ENCODE results near the gene MC1R.

The MC1R gene

GRCh38 chr16:89962754-89963498 is 44.3 kb downstream of the MC1R start:
- no peak overlapping the region for H2BK12ac ChIP-seq (ENCODE audit: low read length)
- no peak overlapping the region for H3K14ac ChIP-seq (ENCODE audit: low read length)
- H3K4me1 ChIP-seq (ENCODE audit: control insufficient read depth in 2 of 2, insufficient read depth in 1 of 2, low read depth in 1 of 2, low read length in 2 of 2): peaks cover 11 to 12% of the 10 kb centered on the region in 2 donors
- no peak overlapping the region for H3K27ac ChIP-seq (replicated peaks; ENCODE audit: low read length)
- no peaks in the 10 kb centered on the region for H3K27me3 ChIP-seq (ENCODE audit: control insufficient read depth in 3 of 3, insufficient read depth in 3 of 3, low read depth in 1 of 3, low read length in 3 of 3)
- H2BK15ac ChIP-seq (ENCODE audit: low read length): no peak overlapping the region
- no peak for DNase-seq (ENCODE audit: low spot score)
- H4K91ac ChIP-seq (ENCODE audit: low read depth, low read length, poor library complexity): no peak overlapping the region
- peak overlapping the region; percentile 16 for H3K9ac ChIP-seq (ENCODE audit: low read depth, low read length, poor library complexity)
- no peak overlapping the region for H3K4me3 ChIP-seq (ENCODE audit: low read length in 2 of 2)
- H3K4ac ChIP-seq (ENCODE audit: low read length): no peak overlapping the region
- H3K79me1 ChIP-seq (ENCODE audit: low read depth, low read length): no peaks in the 10 kb centered on the region
- no peak overlapping the region for H2AFZ ChIP-seq (ENCODE audit: low read length)
- H4K8ac ChIP-seq (ENCODE audit: low read depth, low read length): no peak overlapping the region
- no peak overlapping the region for H3K23ac ChIP-seq (ENCODE audit: low read depth, low read length, poor library complexity)
- H2BK120ac ChIP-seq (ENCODE audit: low read depth, low read length): no peak overlapping the region
- H3K36me3 ChIP-seq (replicated peaks in 1 of 2; ENCODE audit: control insufficient read depth in 2 of 2, insufficient read depth in 2 of 2, low read length in 2 of 2): peaks cover 28 to 62% of the 10 kb centered on the region in 2 donors
- no peak overlapping the region for H2AK5ac ChIP-seq (ENCODE audit: low read depth, low read length)
- no peak overlapping the region for H3K18ac ChIP-seq (ENCODE audit: low read length)
- no peak overlapping the region for H3K4me2 ChIP-seq (ENCODE audit: insufficient read depth, low read length, poor library complexity, severe bottlenecking)
- WGBS, 2 donors (ENCODE audit: extremely low coverage in 2 of 2, insufficient read length in 2 of 2, insufficient replicate concordance in 1 of 2): no CpG with 5 or more reads among the region's 26 CpGs
- H3K9me3 ChIP-seq (replicated peaks in 1 of 2; ENCODE audit: control insufficient read depth in 2 of 2, insufficient read depth in 1 of 2, low read depth in 1 of 2, low read length in 2 of 2): no peaks in the 10 kb centered on the region
- peak overlapping the region; percentile 13 for H2BK5ac ChIP-seq (ENCODE audit: low read length)

GRCh38 chr16:89964201-89964600 is 45.5 kb downstream of the MC1R start:
- Histone ChIP-seq H2AFZ (ENCODE audit: low read length) (no peak overlapping the region), H3K4me1 (ENCODE audit: control insufficient read depth in 2 of 2, insufficient read depth in 1 of 2, low read depth in 1 of 2, low read length in 2 of 2) (peaks cover 11 to 12% of the 10 kb centered on the region in 2 donors), H3K23ac (ENCODE audit: low read depth, low read length, poor library complexity) (peak overlapping the region; percentile 73), H2BK5ac (ENCODE audit: low read length) (no peak overlapping the region), H3K18ac (ENCODE audit: low read length) (no peak overlapping the region), H3K4ac (ENCODE audit: low read length) (no peak overlapping the region), H3K4me2 (ENCODE audit: insufficient read depth, low read length, poor library complexity, severe bottlenecking) (no peak overlapping the region), H4K91ac (ENCODE audit: low read depth, low read length, poor library complexity) (no peak overlapping the region), H3K79me1 (ENCODE audit: low read depth, low read length) (no peaks in the 10 kb centered on the region), H2BK12ac (ENCODE audit: low read length) (no peak overlapping the region), H3K14ac (ENCODE audit: low read length) (no peak overlapping the region), H3K4me3 (ENCODE audit: low read length in 2 of 2) (no peak overlapping the region), H2BK120ac (ENCODE audit: low read depth, low read length) (no peak overlapping the region), H3K27ac (replicated peaks; ENCODE audit: low read length) (no peak overlapping the region), H3K9me3 (replicated peaks in 1 of 2; ENCODE audit: control insufficient read depth in 2 of 2, insufficient read depth in 1 of 2, low read depth in 1 of 2, low read length in 2 of 2) (no peaks in the 10 kb centered on the region), H2BK15ac (ENCODE audit: low read length) (no peak overlapping the region), H2AK5ac (ENCODE audit: low read depth, low read length) (no peak overlapping the region), H4K8ac (ENCODE audit: low read depth, low read length) (no peak overlapping the region), H3K9ac (ENCODE audit: low read depth, low read length, poor library complexity) (no peak overlapping the region), H3K36me3 (replicated peaks in 1 of 2; ENCODE audit: control insufficient read depth in 2 of 2, insufficient read depth in 2 of 2, low read length in 2 of 2) (peaks cover 20 to 49% of the 10 kb centered on the region in 2 donors), H3K27me3 (ENCODE audit: control insufficient read depth in 3 of 3, insufficient read depth in 3 of 3, low read depth in 1 of 3, low read length in 3 of 3) (no peaks in the 10 kb centered on the region)
- no peak for DNase-seq (ENCODE audit: low spot score)
- WGBS, 2 donors (ENCODE audit: extremely low coverage in 2 of 2, insufficient read length in 2 of 2, insufficient replicate concordance in 1 of 2): no CpG with 5 or more reads among the region's 25 CpGs

GRCh38 chr16:89965447-89966225 is 47.0 kb downstream of the MC1R start:
- H3K18ac ChIP-seq (ENCODE audit: low read length): no peak overlapping the region
- H3K4me3 ChIP-seq (ENCODE audit: low read length in 2 of 2): no peak overlapping the region
- H2BK15ac ChIP-seq (ENCODE audit: low read length): no peak overlapping the region
- peaks cover 2% of the 10 kb centered on the region for H3K79me1 ChIP-seq (ENCODE audit: low read depth, low read length)
- no peak overlapping the region for H2BK120ac ChIP-seq (ENCODE audit: low read depth, low read length)
- WGBS, 2 donors (ENCODE audit: extremely low coverage in 2 of 2, insufficient read length in 2 of 2, insufficient replicate concordance in 1 of 2): no CpG with 5 or more reads among the region's 30 CpGs
- H3K14ac ChIP-seq (ENCODE audit: low read length): no peak overlapping the region
- no peak overlapping the region for H3K4ac ChIP-seq (ENCODE audit: low read length)
- peak overlapping the region; percentile 41 for H2BK12ac ChIP-seq (ENCODE audit: low read length)
- no peak overlapping the region for H2AK5ac ChIP-seq (ENCODE audit: low read depth, low read length)
- no peak overlapping the region for H2AFZ ChIP-seq (ENCODE audit: low read length)
- H3K4me1 ChIP-seq (ENCODE audit: control insufficient read depth in 2 of 2, insufficient read depth in 1 of 2, low read depth in 1 of 2, low read length in 2 of 2): peaks cover 11 to 12% of the 10 kb centered on the region in 2 donors
- H3K9ac ChIP-seq (ENCODE audit: low read depth, low read length, poor library complexity): peak overlapping the region; percentile 21
- no peak for DNase-seq (ENCODE audit: low spot score)
- no peak overlapping the region for H4K8ac ChIP-seq (ENCODE audit: low read depth, low read length)
- peaks cover 15 to 51% of the 10 kb centered on the region in 2 donors for H3K36me3 ChIP-seq (replicated peaks in 1 of 2; ENCODE audit: control insufficient read depth in 2 of 2, insufficient read depth in 2 of 2, low read length in 2 of 2)
- no peak overlapping the region for H4K91ac ChIP-seq (ENCODE audit: low read depth, low read length, poor library complexity)
- no peak overlapping the region for H3K4me2 ChIP-seq (ENCODE audit: insufficient read depth, low read length, poor library complexity, severe bottlenecking)
- H3K23ac ChIP-seq (ENCODE audit: low read depth, low read length, poor library complexity): no peak overlapping the region
- H3K9me3 ChIP-seq (replicated peaks in 1 of 2; ENCODE audit: control insufficient read depth in 2 of 2, insufficient read depth in 1 of 2, low read depth in 1 of 2, low read length in 2 of 2): peaks cover 7 to 9% of the 10 kb centered on the region in 2 donors
- H3K27ac ChIP-seq (replicated peaks; ENCODE audit: low read length): no peak overlapping the region
- no peak overlapping the region for H2BK5ac ChIP-seq (ENCODE audit: low read length)
- H3K27me3 ChIP-seq (ENCODE audit: control insufficient read depth in 3 of 3, insufficient read depth in 3 of 3, low read depth in 1 of 3, low read length in 3 of 3): no peaks in the 10 kb centered on the region

- Histone ChIP-seq H3K23ac (ENCODE audit: low read depth, low read length, poor library complexity) (no peak overlapping the region), H3K4me2 (ENCODE audit: insufficient read depth, low read length, poor library complexity, severe bottlenecking) (peak overlapping the region; percentile 12), H3K36me3 (replicated peaks in 1 of 2; ENCODE audit: control insufficient read depth in 2 of 2, insufficient read depth in 2 of 2, low read length in 2 of 2) (peaks cover 10 to 41% of the 10 kb centered on the region in 2 donors), H3K27me3 (ENCODE audit: control insufficient read depth in 3 of 3, insufficient read depth in 3 of 3, low read depth in 1 of 3, low read length in 3 of 3) (no peaks in the 10 kb centered on the region), H4K91ac (ENCODE audit: low read depth, low read length, poor library complexity) (no peak overlapping the region), H2AFZ (ENCODE audit: low read length) (no peak overlapping the region), H3K9me3 (replicated peaks in 1 of 2; ENCODE audit: control insufficient read depth in 2 of 2, insufficient read depth in 1 of 2, low read depth in 1 of 2, low read length in 2 of 2) (peaks cover 16 to 19% of the 10 kb centered on the region in 2 donors), H2BK120ac (ENCODE audit: low read depth, low read length) (no peak overlapping the region), H3K4me3 (ENCODE audit: low read length in 2 of 2) (no peak overlapping the region), H3K4me1 (ENCODE audit: control insufficient read depth in 2 of 2, insufficient read depth in 1 of 2, low read depth in 1 of 2, low read length in 2 of 2) (peaks cover 12 to 15% of the 10 kb centered on the region in 2 donors), H3K4ac (ENCODE audit: low read length) (no peak overlapping the region), H3K27ac (replicated peaks; ENCODE audit: low read length) (no peak overlapping the region), H2BK15ac (ENCODE audit: low read length) (no peak overlapping the region), H3K18ac (ENCODE audit: low read length) (peak overlapping the region; percentile 11), H2AK5ac (ENCODE audit: low read depth, low read length) (no peak overlapping the region), H2BK5ac (ENCODE audit: low read length) (no peak overlapping the region), H3K79me1 (ENCODE audit: low read depth, low read length) (peaks cover 2% of the 10 kb centered on the region), H3K14ac (ENCODE audit: low read length) (peak overlapping the region; percentile 10), H4K8ac (ENCODE audit: low read depth, low read length) (no peak overlapping the region), H2BK12ac (ENCODE audit: low read length) (no peak overlapping the region), H3K9ac (ENCODE audit: low read depth, low read length, poor library complexity) (peak overlapping the region; percentile 63)
- whole genome bisulfite sequencing, 2 donors (ENCODE audit: extremely low coverage in 2 of 2, insufficient read length in 2 of 2, insufficient replicate concordance in 1 of 2): no CpG with 5 or more reads among the region's 9 CpGs
- peak; percentile 31 for DNase-seq (ENCODE audit: low spot score)
These were observed 48.1 kb downstream of the MC1R start for GRCh38 chr16:89966756-89967155.

All from neuronal stem cell (in vitro differentiated cells).